Fibroblast of mammary gland (primary cell): ENCODE results near the gene LGALS1.
A peak's percentile ranks its signal among the peaks of the same experiment; 100 is the strongest.
"Not testable (repeated sequence)": the region's sequence is repeated elsewhere in the genome, so short reads cannot be mapped to it uniquely, and the experiment has no call there.

Experiments used
- DNase-seq: peaks from one replicate; pipeline ENCODE4 v3.0.0-alpha.2; 2010; ENCODE audit warnings: low read depth
- H3K4me3 ChIP-seq: 2 replicates; pipeline ENCODE4 v1.5.1; 2011; ENCODE audit warnings: low read depth, mild to moderate bottlenecking, low read length, moderate library complexity; ENCODE audit not compliant: control insufficient read depth
- TF ChIP-seq, protein P1 (sequence below): conservative IDR thresholded peaks from 2 replicates; pipeline ENCODE4 v1.5.1; 2011; ENCODE audit warnings: low read depth, low read length, inconsistent platforms; ENCODE audit not compliant: control insufficient read depth, insufficient read depth

LGALS1 gene

DNA sequence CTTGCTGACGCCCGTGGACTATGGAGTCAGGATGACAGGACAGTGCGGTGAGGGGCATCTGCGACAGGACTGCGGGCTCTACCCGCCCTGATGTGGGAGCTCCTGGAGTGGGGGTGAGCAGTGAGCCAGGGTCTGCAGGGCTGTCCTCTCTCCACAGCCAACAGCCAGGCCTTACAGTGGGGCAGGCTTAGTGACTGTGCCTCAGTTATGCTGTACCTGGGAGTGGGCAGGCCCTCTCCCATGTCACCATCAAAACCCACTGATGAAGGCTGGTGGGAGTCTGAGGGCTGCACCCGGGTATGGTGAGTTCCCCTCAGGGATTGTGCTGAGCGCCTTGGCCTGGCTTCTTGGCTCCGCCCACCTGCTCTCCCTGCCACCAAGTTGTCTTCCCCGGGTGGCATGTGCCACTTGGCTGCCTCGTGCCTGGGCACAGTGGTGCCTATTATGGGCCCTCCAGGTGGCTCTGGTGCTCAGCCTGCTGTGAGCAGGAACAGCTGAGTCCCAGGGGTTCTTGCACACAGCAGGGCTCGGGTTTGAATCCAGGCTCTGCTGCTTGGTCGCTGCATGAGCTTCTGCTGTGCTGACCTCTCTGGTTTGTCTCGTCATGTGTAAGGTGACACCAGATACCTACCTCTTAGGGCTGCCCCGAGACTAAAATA lies 17.3 kb downstream of the LGALS1 start:
- DNase-seq: no peak

DNA sequence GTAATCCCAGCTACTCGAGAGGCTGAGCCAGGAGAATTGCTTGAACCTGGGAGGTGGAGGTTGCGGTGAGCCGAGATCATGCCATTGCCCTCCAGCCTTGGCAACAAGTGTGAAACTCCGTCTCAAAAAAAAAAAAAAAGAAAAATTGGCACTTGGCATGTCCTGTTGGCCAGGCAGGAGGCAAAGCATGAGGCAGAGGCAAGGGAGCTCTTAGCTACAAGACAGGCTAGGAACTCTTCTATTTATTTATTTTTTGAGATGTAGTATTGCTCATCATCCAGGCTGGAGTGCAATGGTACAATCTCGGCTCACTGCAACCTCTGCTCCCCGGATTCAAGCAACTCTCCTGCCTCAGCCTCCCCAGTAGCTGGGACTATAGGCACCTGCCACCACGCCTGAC lies 18.7 kb downstream of the LGALS1 start:
- DNase-seq, H3K4me3 ChIP-seq: not testable (repeated sequence)

More for the DNA sequence above, 17.3 kb downstream of the LGALS1 start:
- TF ChIP-seq, protein P1, sequence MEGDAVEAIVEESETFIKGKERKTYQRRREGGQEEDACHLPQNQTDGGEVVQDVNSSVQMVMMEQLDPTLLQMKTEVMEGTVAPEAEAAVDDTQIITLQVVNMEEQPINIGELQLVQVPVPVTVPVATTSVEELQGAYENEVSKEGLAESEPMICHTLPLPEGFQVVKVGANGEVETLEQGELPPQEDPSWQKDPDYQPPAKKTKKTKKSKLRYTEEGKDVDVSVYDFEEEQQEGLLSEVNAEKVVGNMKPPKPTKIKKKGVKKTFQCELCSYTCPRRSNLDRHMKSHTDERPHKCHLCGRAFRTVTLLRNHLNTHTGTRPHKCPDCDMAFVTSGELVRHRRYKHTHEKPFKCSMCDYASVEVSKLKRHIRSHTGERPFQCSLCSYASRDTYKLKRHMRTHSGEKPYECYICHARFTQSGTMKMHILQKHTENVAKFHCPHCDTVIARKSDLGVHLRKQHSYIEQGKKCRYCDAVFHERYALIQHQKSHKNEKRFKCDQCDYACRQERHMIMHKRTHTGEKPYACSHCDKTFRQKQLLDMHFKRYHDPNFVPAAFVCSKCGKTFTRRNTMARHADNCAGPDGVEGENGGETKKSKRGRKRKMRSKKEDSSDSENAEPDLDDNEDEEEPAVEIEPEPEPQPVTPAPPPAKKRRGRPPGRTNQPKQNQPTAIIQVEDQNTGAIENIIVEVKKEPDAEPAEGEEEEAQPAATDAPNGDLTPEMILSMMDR: no peak
- no peak overlapping the region for H3K4me3 ChIP-seq

DNA sequence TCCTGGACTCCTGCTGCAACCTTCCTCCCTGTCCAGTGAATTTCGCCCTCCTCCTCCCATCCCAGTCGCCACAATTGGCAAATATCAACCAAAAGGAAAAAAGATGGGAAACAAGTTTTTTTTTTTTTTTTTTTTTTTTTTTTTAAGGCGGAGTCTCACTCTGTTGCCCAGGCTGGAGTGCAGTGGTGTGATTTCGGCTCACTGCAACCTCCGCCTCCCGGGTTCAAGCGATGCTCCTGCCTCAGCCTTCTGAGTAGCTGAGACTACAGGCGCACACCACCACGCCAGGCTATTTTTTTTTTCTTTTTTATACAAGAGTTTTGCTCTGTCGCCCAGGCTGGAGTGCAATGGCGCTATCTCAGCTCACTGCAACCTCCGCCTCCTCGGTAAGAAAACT lies 20.8 kb downstream of the LGALS1 start:
- not testable (repeated sequence) for DNase-seq
- peak overlapping the region; percentile 30 for H3K4me3 ChIP-seq

DNA sequence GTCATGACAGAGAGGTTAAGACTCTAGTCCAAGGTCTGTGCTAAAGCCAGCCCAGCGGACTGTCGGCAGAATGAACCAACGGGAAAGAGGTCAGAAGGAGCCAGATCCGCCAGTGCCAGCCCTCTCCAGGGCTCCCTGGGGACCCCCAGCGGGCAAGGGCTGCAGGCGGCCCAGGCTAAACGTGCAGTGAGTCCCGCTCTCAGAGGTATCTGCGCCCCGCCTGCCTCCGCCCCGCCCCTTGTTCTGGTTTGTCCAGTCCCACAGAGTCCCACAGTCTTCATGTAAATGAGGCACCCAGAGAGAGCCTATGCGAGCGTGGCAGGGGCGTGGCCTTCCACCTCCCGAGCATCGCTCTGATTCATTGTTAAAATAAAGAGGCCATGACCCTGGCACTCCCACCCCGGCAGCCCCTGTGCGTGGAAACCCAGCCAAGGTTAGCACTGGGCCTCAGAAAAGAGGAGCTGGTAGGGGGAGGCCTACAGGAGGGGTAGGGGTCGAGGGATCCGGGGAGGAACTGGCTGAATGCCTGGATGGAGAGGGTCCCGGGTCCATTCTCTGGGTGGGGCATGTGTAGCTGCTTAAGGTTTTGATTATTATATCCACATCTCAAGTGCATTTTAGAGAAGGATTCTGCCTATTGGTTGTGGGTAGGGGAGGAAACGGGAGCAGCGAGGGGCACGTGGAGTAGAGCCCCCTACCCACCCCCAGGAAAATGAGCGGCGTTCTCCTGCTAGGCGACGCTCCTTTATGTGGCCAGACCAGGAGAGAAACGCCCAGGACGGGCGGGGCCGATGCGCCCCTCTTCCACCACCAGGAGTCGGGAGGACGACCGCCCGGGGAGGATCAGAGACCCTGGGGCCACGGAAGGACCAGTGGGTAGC lies 21.5 kb downstream of the LGALS1 start, which contains the start of gene TRIOBP:
Gene TRIOBP, plus strand, starts transcription at position 392 of the 881 bp plus-strand sequence. CDS start 4,318 bp downstream, outside the sequence.
- peak within 1 kb of the TSS; percentile 30 for H3K4me3 ChIP-seq
- peak; percentile 93 for DNase-seq
- TF ChIP-seq, protein P1: peak; percentile 36

DNA sequence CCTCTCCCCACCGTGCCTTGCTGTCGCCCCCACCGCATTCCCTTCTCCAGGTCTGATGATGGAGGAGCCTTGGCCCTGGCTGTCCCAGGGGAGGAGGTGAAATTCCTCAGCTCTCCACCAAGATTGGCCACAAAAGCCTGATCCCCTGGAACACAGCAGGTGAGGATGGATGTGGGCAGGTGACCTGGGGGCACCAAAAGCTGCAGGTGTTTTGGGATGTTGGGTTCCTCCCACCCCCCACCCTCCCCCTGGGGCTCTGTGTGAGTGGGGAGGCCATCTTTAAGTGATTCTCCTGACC lies 22.1 kb downstream of the LGALS1 start:
- TF ChIP-seq, protein P1: no peak
- no peak overlapping the region for H3K4me3 ChIP-seq
- no peak for DNase-seq

DNA sequence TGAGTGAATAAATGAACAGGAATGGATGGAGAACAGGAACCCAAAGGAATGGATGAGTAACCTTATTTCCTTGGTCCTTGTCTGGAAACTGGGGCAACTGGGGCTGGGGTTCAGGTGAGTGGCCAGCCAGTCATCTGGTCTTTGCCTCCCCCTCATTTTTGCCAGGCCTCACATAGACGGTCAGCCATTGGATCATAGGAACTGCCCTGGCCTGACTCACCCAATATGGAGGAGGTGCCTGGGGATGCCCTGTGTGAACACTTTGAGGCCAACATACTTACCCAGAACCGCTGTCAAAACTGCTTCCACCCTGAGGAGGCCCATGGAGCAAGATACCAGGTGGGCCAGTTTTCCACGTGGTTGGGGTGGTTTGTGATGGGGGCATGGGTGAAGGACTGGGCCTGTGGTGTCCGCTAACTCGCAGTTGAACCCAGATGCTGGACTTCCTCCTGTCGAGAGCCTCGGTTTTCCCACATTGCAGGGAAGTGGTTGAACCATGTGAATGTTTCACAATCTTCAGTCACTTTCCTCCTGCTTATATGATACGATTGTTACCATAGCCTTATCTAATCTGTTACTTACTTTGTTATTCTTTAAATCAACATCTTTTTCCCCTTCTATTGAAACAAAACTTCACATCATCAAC lies 25.8 kb downstream of the LGALS1 start:
- peak; percentile 16 for DNase-seq
- TF ChIP-seq, protein P1: no peak
- no peak overlapping the region for H3K4me3 ChIP-seq

DNA sequence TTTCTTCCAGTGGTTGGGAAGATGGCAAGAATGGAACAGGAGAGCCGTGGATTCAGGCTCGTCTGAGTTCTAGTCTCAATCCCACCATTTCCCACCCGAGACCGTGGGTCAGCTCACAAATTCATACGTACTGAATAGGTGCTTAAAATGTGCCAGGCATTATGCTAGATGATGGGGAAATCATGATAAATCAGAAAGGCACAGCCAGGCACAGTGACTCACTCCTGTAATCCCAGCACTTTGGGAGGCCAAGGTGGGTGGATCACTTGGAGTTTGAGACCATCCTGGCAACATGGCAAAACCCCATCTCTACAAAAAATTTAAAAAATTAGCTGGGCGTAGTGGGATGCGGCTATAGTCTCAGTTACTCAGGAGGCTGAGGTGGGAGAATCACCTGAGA lies 28.5 kb downstream of the LGALS1 start:
- H3K4me3 ChIP-seq: no peak overlapping the region
- peak; percentile 38 for DNase-seq
- TF ChIP-seq, protein P1: no peak
